Lower leg skin (tissue), 3 donors: Measurements from ENCODE around the gene SRPX.

Source experiments
- CTCF ChIP-seq, 3 donors: fragments of 450-650 bp; IDR thresholded peaks; one replicate each; pipeline ENCODE4 v1.5.1; 2016; ENCODE audit warnings: antibody characterized with exemption in 3 of 3, mild to moderate bottlenecking in 3 of 3, moderate library complexity in 2 of 3
- POLR2A ChIP-seq, 2 donors: fragments of 450-650 bp; IDR thresholded peaks; one replicate each; pipeline ENCODE4 v1.6.1; 2016 to 2017; ENCODE audit warnings: antibody characterized with exemption in 2 of 2, mild to moderate bottlenecking in 1 of 2, moderate library complexity in 1 of 2

GRCh38 chrX:38216642-38217041 is 4.0 kb downstream of the SRPX start:
- TF ChIP-seq CTCF (IDR thresholded peaks at IDR 0.05) (no peak), POLR2A (IDR thresholded peaks at IDR 0.05) (no peak)
